GM18511 (cell line): ENCODE data around the gene MICALL1.

ENCODE experiments used
- ATAC-seq: cut with Tn5 transposase; IDR thresholded peaks from one replicate; pipeline ENCODE4 v1.9.1; 2021; ENCODE audit warnings: mild to moderate bottlenecking, moderate library complexity; ENCODE audit not compliant: unreplicated experiment

The MICALL1 gene

GRCh38 chr22:37981282-37982011 is 75.3 kb downstream of the MICALL1 start:
- no peak for ATAC-seq

GRCh38 chr22:37982151-37982785 is 76.2 kb downstream of the MICALL1 start:
- ATAC-seq = no peak

- no peak for ATAC-seq
Measured at GRCh38 chr22:37982938-37983859, 77.1 kb downstream of the MICALL1 start.

- no peak for ATAC-seq
Measured at GRCh38 chr22:37983860-37984791, 78.0 kb downstream of the MICALL1 start, which contains the start of gene SOX10. Gene SOX10 (minus strand): TSS chr22:37984555. CDS start chr22:37983784, 771 bp downstream.

- ATAC-seq = no peak
Measured at GRCh38 chr22:37985050-37985585, 79.0 kb downstream of the MICALL1 start.

- ATAC-seq = no peak
Measured at GRCh38 chr22:37985751-37986281, 79.7 kb downstream of the MICALL1 start.

- ATAC-seq = no peak
Measured at GRCh38 chr22:37986371-37986770, 80.3 kb downstream of the MICALL1 start.

GRCh38 chr22:37989146-37990045 is 83.3 kb downstream of the MICALL1 start:
- no peak for ATAC-seq

GRCh38 chr22:37990301-37990700 is 84.2 kb downstream of the MICALL1 start:
- no peak for ATAC-seq

- ATAC-seq = no peak
Measured at GRCh38 chr22:37990862-37991261, 84.8 kb downstream of the MICALL1 start.

- no peak for ATAC-seq
Measured at GRCh38 chr22:37991731-37992442, 85.8 kb downstream of the MICALL1 start.
